HepG2 (cell line): ENCODE data around the gene ATG2A. TPM values are rescaled to one million over a fixed set of nuclear protein-coding genes. Genes with fewer than 3 reads are reported as not detected.

Experiments used
- BCLAF1 ChIP-seq: fragments of 450-650 bp; IDR thresholded peaks from 2 replicates; pipeline ENCODE4 v1.6.1; 2017; ENCODE audit warnings: mild to moderate bottlenecking
- CBFB ChIP-seq: sonication (generic); formaldehyde crosslinking; IDR thresholded peaks from 2 replicates; pipeline ENCODE4 v1.4.0; 2020; ENCODE audit warnings: missing genetic modification reagents
- HOXD1 ChIP-seq: sonication (generic); formaldehyde crosslinking; IDR thresholded peaks from 2 replicates; pipeline ENCODE4 v1.5.0; 2020; ENCODE audit warnings: missing genetic modification reagents
- KLF15 ChIP-seq: sonication (generic); formaldehyde crosslinking; IDR thresholded peaks from 2 replicates; pipeline ENCODE4 v1.8.1; 2023; ENCODE audit warnings: borderline replicate concordance, mild to moderate bottlenecking, inconsistent platforms, missing genetic modification reagents, mixed read lengths
- KLF9 ChIP-seq: IDR thresholded peaks from 2 replicates; pipeline ENCODE4 v1.6.1; 2016; ENCODE audit warnings: low read depth
- MAX ChIP-seq: IDR thresholded peaks from 2 replicates; pipeline ENCODE4 v1.6.1; 2012; ENCODE audit warnings: inconsistent platforms
- PPARG ChIP-seq: conservative IDR thresholded peaks from 2 replicates; pipeline ENCODE4 v1.6.1; 2016; ENCODE audit warnings: missing biosample characterization, missing genetic modification reagents
- RBAK ChIP-seq: sonication (generic); formaldehyde crosslinking; IDR thresholded peaks from 2 replicates; pipeline ENCODE4 v1.5.1; 2020; ENCODE audit warnings: mild to moderate bottlenecking, missing genetic modification reagents
- ZBTB39 ChIP-seq: sonication (generic); formaldehyde crosslinking; IDR thresholded peaks from 2 replicates; pipeline ENCODE4 v1.5.0; 2020; ENCODE audit warnings: missing genetic modification reagents
- ZNF230 ChIP-seq: sonication (generic); formaldehyde crosslinking; IDR thresholded peaks from 2 replicates; pipeline ENCODE4 v1.4.0; 2020; ENCODE audit warnings: mild to moderate bottlenecking, missing genetic modification reagents
- ZNF275 ChIP-seq: sonication (generic); formaldehyde crosslinking; IDR thresholded peaks from 2 replicates; pipeline ENCODE4 v1.8.0; 2022; ENCODE audit warnings: missing genetic modification reagents, mild to moderate bottlenecking, inconsistent platforms, borderline replicate concordance
- ZNF407 ChIP-seq: sonication (generic); formaldehyde crosslinking; IDR thresholded peaks from one replicate; pipeline ENCODE4 v1.5.1; 2020; ENCODE audit warnings: mild to moderate bottlenecking, missing genetic modification reagents; ENCODE audit errors: not compliant biosample characterization
- ZNF432 ChIP-seq: sonication (generic); formaldehyde crosslinking; IDR thresholded peaks from 2 replicates; pipeline ENCODE4 v1.5.0; 2020; ENCODE audit warnings: missing genetic modification reagents, mild to moderate bottlenecking, borderline replicate concordance
- ZNF562 ChIP-seq: sonication (generic); formaldehyde crosslinking; IDR thresholded peaks from 2 replicates; pipeline ENCODE4 v1.8.0; 2022; ENCODE audit warnings: missing genetic modification reagents, borderline replicate concordance
- polyA plus RNA-seq, 8 experiments: library from polyadenylated mRNA; depleted of rRNA in 3 of 8; stranded (reverse) in 7 of 8; unstranded in 1 of 8; fragments of >200 nt; fragmentation: Illumina TruSeq in 4 of 8; extraction: Trizol in 4 of 8; gene quantifications; 2 replicates each; pipeline versions ENCODE4 v1.2.1 to v1.2.3, GENCODE V29; 2011 to 2016; ENCODE audit warnings: low read depth in 4 of 8, missing spikeins in 1 of 8, mixed read lengths in 1 of 8; ENCODE audit not compliant: insufficient read depth in 1 of 8
- total RNA-seq, 5 experiments: library from RNA; depleted of rRNA; stranded (reverse); fragments of >200 nt; fragmentation: Illumina TruSeq; extraction: Trizol; gene quantifications; 2 replicates each; pipeline ENCODE4 v1.2.3, GENCODE V29; 2016; ENCODE audit warnings: low read depth in 1 of 5

ATG2A gene
- total and polyA plus RNA-seq, 2 of the 13 experiments (the other 11 are each of a cell fraction or from before 2014, with no cell fraction given) = 6.7 to 8.0 TPM

GRCh38 chr11:64894070-64894811 lies 22.8 kb downstream of the ATG2A start (continued):
- TF ChIP-seq ZNF407 (CRISPR knock-in tag) = no peak
- TF ChIP-seq ZBTB39 = no peak
- TF ChIP-seq HOXD1 (CRISPR knock-in tag) = 0 out of 2 replicates have a peak, but pooled peaks have one; percentile 35
- TF ChIP-seq PPARG (CRISPR knock-in tag) = peak; percentile 83
- TF ChIP-seq RBAK = peak; percentile 29; the same call in 1 of the 2 replicates
- TF ChIP-seq ZNF230 (CRISPR knock-in tag) = no peak; the same call in 1 of the 2 replicates
- no peak for TF ChIP-seq BCLAF1
- peak; percentile 69; the same call in 1 of the 2 replicates for TF ChIP-seq MAX
- no peak for TF ChIP-seq KLF9 (CRISPR knock-in tag)
- TF ChIP-seq KLF15 = 0 out of 2 replicates have a peak, but pooled peaks have one; percentile 68
- TF ChIP-seq ZNF432 (CRISPR knock-in tag) = no peak
- TF ChIP-seq ZNF275 = no peak
- TF ChIP-seq ZNF562 (CRISPR knock-in tag) = no peak
- TF ChIP-seq CBFB (CRISPR knock-in tag) = no peak
